ENCODE measurements around the gene KRR1. TPM values are rescaled to one million over a fixed set of nuclear protein-coding genes. Genes with fewer than 3 reads are reported as not detected.

Gene KRR1
- total RNA-seq, 3 donors from 2014 or later (not counting 1 experiment from before 2014, with no cell fraction given) = 101 to 112 (median 106) TPM

GRCh38 chr12:75553398-75553797, 42.0 kb upstream of the KRR1 start:
- Histone ChIP-seq H3K4me1 (ENCODE audit: control insufficient read depth, insufficient read depth, low read length) (no peaks in the 10 kb centered on the region), H3K4me3 (ENCODE audit: low read length) (no peak overlapping the region), H3K27me3 (ENCODE audit: control insufficient read depth, insufficient read depth, low read length) (peaks cover 2% of the 10 kb centered on the region), H3K36me3 (ENCODE audit: control insufficient read depth, insufficient read depth, low read length) (no peaks in the 10 kb centered on the region), H3K27ac (ENCODE audit: low read length) (no peak overlapping the region), H3K9me3 (ENCODE audit: control insufficient read depth, insufficient read depth, low read length) (no peaks in the 10 kb centered on the region)
- H3K9me3 Mint-ChIP-seq = no peaks in the 10 kb centered on the region
- no peak overlapping the region for H3K4me3 Mint-ChIP-seq
- TF ChIP-seq CTCF (IDR thresholded peaks at IDR 0.05) = no peak
- intact Hi-C loops (cut with micrococcal nuclease) = no loop called here
- H3K27me3 Mint-ChIP-seq (ENCODE audit: low read depth in 2 of 2) = peaks cover 17 to 31% of the 10 kb centered on the region in 2 donors
- WGBS (ENCODE audit: insufficient coverage) = 47% methylated on average over 1 of the region's 1 CpG
- ATAC-seq (no peak), DNase-seq (no peak)
- H3K36me3 Mint-ChIP-seq = no peaks in the 10 kb centered on the region
- no peak overlapping the region for H3K27ac Mint-ChIP-seq
- H3K4me1 Mint-ChIP-seq = no peaks in the 10 kb centered on the region

- Histone ChIP-seq H3K27ac (ENCODE audit: low read length) (no peak overlapping the region), H3K9me3 (ENCODE audit: control insufficient read depth, insufficient read depth, low read length) (no peaks in the 10 kb centered on the region), H3K27me3 (ENCODE audit: control insufficient read depth, insufficient read depth, low read length) (peaks cover 4% of the 10 kb centered on the region), H3K36me3 (ENCODE audit: control insufficient read depth, insufficient read depth, low read length) (no peaks in the 10 kb centered on the region), H3K4me1 (ENCODE audit: control insufficient read depth, insufficient read depth, low read length) (no peaks in the 10 kb centered on the region), H3K4me3 (ENCODE audit: low read length) (no peak overlapping the region)
- H3K36me3 Mint-ChIP-seq = no peaks in the 10 kb centered on the region
- intact Hi-C loops (cut with micrococcal nuclease) = no loop called here
- H3K27ac Mint-ChIP-seq = no peak overlapping the region
- ATAC-seq (no peak), DNase-seq (no peak)
- no peaks in the 10 kb centered on the region for H3K4me1 Mint-ChIP-seq
- no peak overlapping the region for H3K4me3 Mint-ChIP-seq
- H3K9me3 Mint-ChIP-seq = no peaks in the 10 kb centered on the region
- peaks cover 17 to 25% of the 10 kb centered on the region in 2 donors for H3K27me3 Mint-ChIP-seq (ENCODE audit: low read depth in 2 of 2)
- no peak for TF ChIP-seq CTCF (IDR thresholded peaks at IDR 0.05)
Measured at GRCh38 chr12:75551477-75551876, 40.1 kb upstream of the KRR1 start.

GRCh38 chr12:75550401-75551240, 39.2 kb upstream of the KRR1 start:
- Histone ChIP-seq H3K36me3 (ENCODE audit: control insufficient read depth, insufficient read depth, low read length) (no peaks in the 10 kb centered on the region), H3K4me3 (ENCODE audit: low read length) (no peak overlapping the region), H3K9me3 (ENCODE audit: control insufficient read depth, insufficient read depth, low read length) (no peaks in the 10 kb centered on the region), H3K4me1 (ENCODE audit: control insufficient read depth, insufficient read depth, low read length) (no peaks in the 10 kb centered on the region), H3K27ac (ENCODE audit: low read length) (no peak overlapping the region), H3K27me3 (ENCODE audit: control insufficient read depth, insufficient read depth, low read length) (peaks cover 4% of the 10 kb centered on the region)
- no peaks in the 10 kb centered on the region for H3K4me1 Mint-ChIP-seq
- TF ChIP-seq CTCF (IDR thresholded peaks at IDR 0.05) = no peak
- H3K36me3 Mint-ChIP-seq = no peaks in the 10 kb centered on the region
- ATAC-seq = no peak
- intact Hi-C loops (cut with micrococcal nuclease) = no loop called here
- H3K27me3 Mint-ChIP-seq (ENCODE audit: low read depth in 2 of 2) = peaks cover 15 to 29% of the 10 kb centered on the region in 2 donors
- no peak for DNase-seq
- H3K9me3 Mint-ChIP-seq = no peaks in the 10 kb centered on the region
- 82% methylated on average over 8 of the region's 8 CpGs for whole genome bisulfite sequencing (ENCODE audit: insufficient coverage)
- H3K4me3 Mint-ChIP-seq = no peak overlapping the region
- no peak overlapping the region for H3K27ac Mint-ChIP-seq

DNA sequence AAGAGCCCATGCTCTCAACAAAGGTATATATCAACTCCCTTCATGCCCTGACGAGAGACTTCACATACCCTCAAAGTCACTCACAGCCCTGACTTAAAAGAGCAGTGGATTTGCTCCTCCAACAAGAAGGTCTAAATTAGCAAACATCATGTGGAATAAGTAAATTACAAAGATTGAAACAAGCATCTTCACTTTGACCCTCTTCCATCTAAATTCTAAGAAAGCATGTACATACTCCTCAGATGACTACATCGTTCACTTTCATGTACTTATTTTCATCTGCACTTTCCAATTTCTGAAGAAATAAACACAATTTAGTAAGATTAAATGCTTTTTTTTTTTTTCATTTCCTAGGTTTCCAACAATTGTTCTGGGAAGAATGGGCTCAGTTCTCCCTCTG, 38.6 kb upstream of the KRR1 start:
- TF ChIP-seq CTCF (IDR thresholded peaks at IDR 0.05) = no peak
- no peaks in the 10 kb centered on the region for H3K9me3 Mint-ChIP-seq
- 90% methylated on average over 2 of the region's 2 CpGs for WGBS (ENCODE audit: insufficient coverage)
- H3K4me3 Mint-ChIP-seq = no peak overlapping the region
- H3K4me1 Mint-ChIP-seq = no peaks in the 10 kb centered on the region
- peaks cover 12 to 34% of the 10 kb centered on the region in 2 donors for H3K27me3 Mint-ChIP-seq (ENCODE audit: low read depth in 2 of 2)
- Histone ChIP-seq H3K27ac (ENCODE audit: low read length) (no peak overlapping the region), H3K36me3 (ENCODE audit: control insufficient read depth, insufficient read depth, low read length) (no peaks in the 10 kb centered on the region), H3K9me3 (ENCODE audit: control insufficient read depth, insufficient read depth, low read length) (no peaks in the 10 kb centered on the region), H3K4me1 (ENCODE audit: control insufficient read depth, insufficient read depth, low read length) (no peaks in the 10 kb centered on the region), H3K27me3 (ENCODE audit: control insufficient read depth, insufficient read depth, low read length) (peaks cover 4% of the 10 kb centered on the region), H3K4me3 (ENCODE audit: low read length) (no peak overlapping the region)
- H3K36me3 Mint-ChIP-seq = no peaks in the 10 kb centered on the region
- no peak for DNase-seq
- intact Hi-C loops (cut with micrococcal nuclease) = no loop called here
- no peak for ATAC-seq
- no peak overlapping the region for H3K27ac Mint-ChIP-seq

Measured in natural killer cell (primary cell).